Keratinocyte (primary cell): ENCODE data around the gene CREG2. TPM values are rescaled to one million over a fixed set of nuclear protein-coding genes. Genes with fewer than 3 reads are reported as not detected.

Source experiments
- DNase-seq: peaks from one replicate; pipeline ENCODE4 v3.0.0-alpha.2; 2011; ENCODE audit warnings: low read depth, missing footprints, low spot score
- FAIRE-seq: peaks from 2 replicates; lab custom pipeline; 2011; peaks lifted over from hg19 to GRCh38; lab: Jason Lieb, UNC
- H2AFZ ChIP-seq: 2 replicates; pipeline ENCODE4 v1.6.0; 2012; ENCODE audit warnings: low read length, control low read depth, inconsistent platforms; ENCODE audit not compliant: control insufficient read depth
- H3K27ac ChIP-seq: 2 replicates; pipeline ENCODE4 v1.5.1; 2011; ENCODE audit warnings: low read length; ENCODE audit not compliant: control insufficient read depth, insufficient read depth
- H3K27me3 ChIP-seq: 3 replicates; pipeline ENCODE4 v1.6.0; 2011; ENCODE audit warnings: low read length; ENCODE audit not compliant: control insufficient read depth, insufficient read depth; ENCODE audit errors: extremely low read depth
- H3K36me3 ChIP-seq, 2 experiments: 2 replicates in 1 of 2; 3 replicates in 1 of 2; pipeline ENCODE4 v1.5.1; 2011; ENCODE audit warnings: low read length in 2 of 2, mild to moderate bottlenecking in 1 of 2; ENCODE audit not compliant: control insufficient read depth in 2 of 2, insufficient read depth in 2 of 2; ENCODE audit errors: extremely low read depth in 1 of 2
- H3K4me1 ChIP-seq: 3 replicates; pipeline ENCODE4 v1.5.1; 2011; ENCODE audit warnings: low read length; ENCODE audit not compliant: control insufficient read depth, insufficient read depth; ENCODE audit errors: extremely low read depth
- H3K4me2 ChIP-seq: 3 replicates; pipeline ENCODE4 v1.6.0; 2011; ENCODE audit warnings: low read depth, low read length; ENCODE audit not compliant: control insufficient read depth, insufficient read depth; ENCODE audit errors: extremely low read depth
- H3K4me3 ChIP-seq, 3 experiments: fragments of 200-600 bp in 1 of 3; sonication (generic) in 1 of 3; 2 replicates in 2 of 3; 3 replicates in 1 of 3; pipeline ENCODE4 v1.5.1; 2011 to 2016; ENCODE audit warnings: low read length in 3 of 3, mild to moderate bottlenecking in 3 of 3, control low read depth in 2 of 3, inconsistent platforms in 1 of 3, low read depth in 1 of 3, mixed read lengths in 1 of 3, mixed run types in 1 of 3, moderate library complexity in 1 of 3; ENCODE audit not compliant: control insufficient read depth in 2 of 3, insufficient read depth in 2 of 3; ENCODE audit errors: extremely low read depth in 1 of 3
- H3K79me2 ChIP-seq: 2 replicates; pipeline ENCODE4 v1.6.0; 2012; ENCODE audit warnings: low read length; ENCODE audit not compliant: control insufficient read depth, insufficient read depth
- H3K9ac ChIP-seq: 3 replicates; pipeline ENCODE4 v1.6.0; 2011; ENCODE audit warnings: low read length; ENCODE audit not compliant: control insufficient read depth, insufficient read depth; ENCODE audit errors: extremely low read depth
- H3K9me1 ChIP-seq: 3 replicates; pipeline ENCODE4 v1.6.0; 2011; ENCODE audit warnings: low read length; ENCODE audit not compliant: control insufficient read depth, insufficient read depth; ENCODE audit errors: extremely low read depth
- H3K9me3 ChIP-seq: 2 replicates; pipeline ENCODE4 v1.5.1; 2012; ENCODE audit warnings: low read depth, low read length; ENCODE audit not compliant: control insufficient read depth
- H4K20me1 ChIP-seq: 3 replicates; pipeline ENCODE4 v1.6.0; 2011; ENCODE audit warnings: low read length; ENCODE audit not compliant: control insufficient read depth, insufficient read depth; ENCODE audit errors: extremely low read depth
- EZH2 ChIP-seq: IDR thresholded peaks from one replicate; pipeline ENCODE4 v1.6.1; 2012; ENCODE audit warnings: inconsistent platforms, mild to moderate bottlenecking, low read length, moderate library complexity
- dilution Hi-C: fragments of 300-500 bp; cut with MboI; formaldehyde crosslinking; loops from one replicate; pipeline ENCODE4 v1.7.0; 2020; ENCODE audit warnings: low sequenced_read_pairs; ENCODE audit not compliant: extremely low pct_ligation_motif_present
- polyA plus RNA-seq, 5 experiments: library from polyadenylated mRNA; depleted of rRNA in 3 of 5; stranded (reverse) in 3 of 5; stranded (forward) in 1 of 5; unstranded in 1 of 5; fragments of >200 nt; gene quantifications; 1 replicate in 1 of 5; 2 replicates in 3 of 5; 3 replicates in 1 of 5; pipeline versions ENCODE4 v1.2.1 to v1.2.3, GENCODE V29; 2011 to 2012; ENCODE audit warnings: missing spikeins in 2 of 5, low read depth in 1 of 5, low replicate concordance in 1 of 5
- TF ChIP-seq, protein P1 (sequence below), 3 experiments: IDR thresholded peaks in 1 of 3; conservative IDR thresholded peaks in 1 of 3; optimal IDR thresholded peaks in 1 of 3; 2 replicates in 2 of 3; 3 replicates in 1 of 3; pipeline versions ENCODE3 to v1.5.1; 2011; ENCODE audit warnings: low read length in 3 of 3, mild to moderate bottlenecking in 3 of 3, moderate library complexity in 2 of 3, control low read depth in 1 of 3, inconsistent platforms in 1 of 3; ENCODE audit not compliant: insufficient read depth in 2 of 3; ENCODE audit errors: extremely low read depth in 1 of 3

CREG2 gene
- polyA plus RNA-seq, 1 donor (not counting 4 experiments of a cell fraction or from before 2014, with no cell fraction given), result 1.7 TPM

DNA sequence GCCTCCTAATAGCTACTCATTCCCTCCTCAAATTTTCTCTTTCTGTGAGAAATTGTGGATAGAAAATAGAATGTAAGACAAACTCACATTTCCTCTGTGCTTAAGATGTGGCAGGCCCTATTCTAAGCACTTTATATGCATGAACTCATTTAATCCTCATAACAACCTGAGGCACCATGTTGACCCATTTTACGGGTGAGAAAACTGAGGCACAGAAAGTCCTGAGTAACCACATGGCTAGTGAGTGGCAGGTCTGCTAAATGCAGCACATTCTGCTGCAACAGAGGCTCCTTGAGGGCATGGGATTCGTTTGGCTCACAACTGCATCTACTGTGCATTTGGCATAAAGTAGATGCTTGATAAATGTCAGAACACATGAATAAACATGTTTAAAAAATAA is 56.1 kb downstream of the CREG2 start:
- Histone ChIP-seq H3K4me3 (no peak overlapping the region), H2AFZ (peak overlapping the region; percentile 80), H3K27me3 (no peaks in the 10 kb centered on the region), H3K79me2 (no peaks in the 10 kb centered on the region), H3K9me3 (no peaks in the 10 kb centered on the region), H3K4me1 (peaks cover 35% of the 10 kb centered on the region), H3K9ac (no peak overlapping the region), H3K4me2 (peak overlapping the region; percentile 67), H4K20me1 (no peaks in the 10 kb centered on the region), H3K36me3 (no peaks in the 10 kb centered on the region), H3K9me1 (no peaks in the 10 kb centered on the region), H3K27ac (peak overlapping the region; percentile 54)
- TF ChIP-seq, protein P1, sequence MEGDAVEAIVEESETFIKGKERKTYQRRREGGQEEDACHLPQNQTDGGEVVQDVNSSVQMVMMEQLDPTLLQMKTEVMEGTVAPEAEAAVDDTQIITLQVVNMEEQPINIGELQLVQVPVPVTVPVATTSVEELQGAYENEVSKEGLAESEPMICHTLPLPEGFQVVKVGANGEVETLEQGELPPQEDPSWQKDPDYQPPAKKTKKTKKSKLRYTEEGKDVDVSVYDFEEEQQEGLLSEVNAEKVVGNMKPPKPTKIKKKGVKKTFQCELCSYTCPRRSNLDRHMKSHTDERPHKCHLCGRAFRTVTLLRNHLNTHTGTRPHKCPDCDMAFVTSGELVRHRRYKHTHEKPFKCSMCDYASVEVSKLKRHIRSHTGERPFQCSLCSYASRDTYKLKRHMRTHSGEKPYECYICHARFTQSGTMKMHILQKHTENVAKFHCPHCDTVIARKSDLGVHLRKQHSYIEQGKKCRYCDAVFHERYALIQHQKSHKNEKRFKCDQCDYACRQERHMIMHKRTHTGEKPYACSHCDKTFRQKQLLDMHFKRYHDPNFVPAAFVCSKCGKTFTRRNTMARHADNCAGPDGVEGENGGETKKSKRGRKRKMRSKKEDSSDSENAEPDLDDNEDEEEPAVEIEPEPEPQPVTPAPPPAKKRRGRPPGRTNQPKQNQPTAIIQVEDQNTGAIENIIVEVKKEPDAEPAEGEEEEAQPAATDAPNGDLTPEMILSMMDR (optimal IDR thresholded peaks at IDR 0.05 in 1 of 3, IDR thresholded peaks at IDR 0.05 in 1 of 3, conservative IDR thresholded peaks at IDR 0.05 in 1 of 3; ENCODE audit: extremely low read depth in 1 of 3, insufficient read depth in 2 of 3, low read length in 3 of 3), result no peak
- no peak for TF ChIP-seq EZH2
- dilution Hi-C loops, result no loop called here
- DNase-seq (no peak), FAIRE-seq (no peak)

DNA sequence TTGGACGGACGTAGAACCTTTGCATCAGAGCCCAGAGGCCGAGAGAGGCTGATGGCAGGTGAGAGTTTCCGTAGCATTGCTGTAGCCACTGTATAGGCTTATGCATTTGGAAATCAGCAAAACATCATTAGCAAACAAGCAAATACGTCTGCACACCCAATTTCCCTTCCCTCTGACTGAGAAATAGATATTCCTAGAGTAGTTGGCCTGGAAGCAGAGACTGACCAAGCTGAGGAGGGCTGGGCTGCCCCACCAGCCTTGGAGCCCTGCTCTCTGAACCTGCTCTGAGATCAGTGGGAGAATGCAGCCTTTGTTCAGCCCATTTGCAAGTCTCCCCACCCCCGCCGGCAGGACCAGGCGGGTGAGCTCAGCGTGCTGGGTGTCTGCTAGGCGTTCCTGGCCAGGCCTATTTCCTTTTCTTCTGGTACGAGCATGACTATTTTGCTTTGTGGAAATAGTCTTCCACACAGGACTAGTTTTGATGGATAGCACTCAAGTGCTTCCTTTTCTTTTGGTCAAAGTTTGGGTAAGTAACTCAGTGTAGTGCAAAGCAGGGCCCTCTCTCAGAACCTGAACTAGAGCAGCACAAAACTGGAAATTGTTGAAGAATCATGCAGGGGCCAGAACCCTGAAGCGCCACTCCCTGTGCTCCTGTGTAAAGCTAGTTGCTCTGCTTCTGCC is 56.9 kb downstream of the CREG2 start:
- no peaks in the 10 kb centered on the region for H4K20me1 ChIP-seq
- no peak overlapping the region for H3K4me3 ChIP-seq
- H3K4me1 ChIP-seq, result peaks cover 35% of the 10 kb centered on the region
- TF ChIP-seq, protein P1 (optimal IDR thresholded peaks at IDR 0.05 in 1 of 3, IDR thresholded peaks at IDR 0.05 in 1 of 3, conservative IDR thresholded peaks at IDR 0.05 in 1 of 3; ENCODE audit: extremely low read depth in 1 of 3, insufficient read depth in 2 of 3, low read length in 3 of 3), result no peak
- TF ChIP-seq EZH2, result no peak
- no peaks in the 10 kb centered on the region for H3K79me2 ChIP-seq
- peak overlapping the region; percentile 54 for H3K27ac ChIP-seq
- FAIRE-seq (peak; percentile 76), DNase-seq (no peak)
- no peaks in the 10 kb centered on the region for H3K27me3 ChIP-seq
- peak overlapping the region; percentile 67 for H3K4me2 ChIP-seq
- H3K36me3 ChIP-seq, result no peaks in the 10 kb centered on the region
- no peaks in the 10 kb centered on the region for H3K9me3 ChIP-seq
- H3K9me1 ChIP-seq, result no peaks in the 10 kb centered on the region
- dilution Hi-C loops, result no loop called here
- H3K9ac ChIP-seq, result peak overlapping the region; percentile 36
- H2AFZ ChIP-seq, result peak overlapping the region; percentile 80
